ENCODE data around the gene CD209. TPM values are rescaled to one million over a fixed set of nuclear protein-coding genes. Genes with fewer than 3 reads are reported as not detected.

Gene CD209
- total RNA-seq, 1 donor from 2014 or later, result 7.0 TPM

DNA sequence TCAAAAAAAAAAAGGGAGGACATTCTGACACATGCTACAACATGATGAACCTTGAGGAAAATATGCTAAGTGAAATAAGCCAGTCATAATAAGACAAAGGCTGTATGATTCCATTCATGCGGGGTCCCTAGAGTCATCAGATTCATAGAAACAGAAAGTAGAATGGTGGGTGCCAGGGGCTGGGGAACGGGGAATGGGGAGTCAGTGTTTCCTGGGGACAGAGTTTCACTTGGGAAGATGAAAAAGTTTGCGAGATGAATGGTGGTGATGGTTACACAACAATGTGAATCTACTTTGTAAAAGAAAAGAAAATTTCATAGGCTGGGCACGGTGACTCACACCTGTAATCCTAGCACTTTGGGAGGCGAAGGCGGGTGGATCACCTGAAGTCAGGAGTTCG lies 9.3 kb downstream of the CD209 start:
- Histone ChIP-seq H3K4me3 (no peak overlapping the region), H3K9me3 (replicated peaks) (no peaks in the 10 kb centered on the region), H3K27ac (replicated peaks) (no peak overlapping the region), H3K36me3 (no peaks in the 10 kb centered on the region), H3K27me3 (ENCODE audit: low read depth) (peaks cover 30% of the 10 kb centered on the region), H3K4me1 (no peaks in the 10 kb centered on the region)
- no peak for DNase-seq
- intact Hi-C loops (cut with micrococcal nuclease), result no loop called here
- TF ChIP-seq, protein P1, sequence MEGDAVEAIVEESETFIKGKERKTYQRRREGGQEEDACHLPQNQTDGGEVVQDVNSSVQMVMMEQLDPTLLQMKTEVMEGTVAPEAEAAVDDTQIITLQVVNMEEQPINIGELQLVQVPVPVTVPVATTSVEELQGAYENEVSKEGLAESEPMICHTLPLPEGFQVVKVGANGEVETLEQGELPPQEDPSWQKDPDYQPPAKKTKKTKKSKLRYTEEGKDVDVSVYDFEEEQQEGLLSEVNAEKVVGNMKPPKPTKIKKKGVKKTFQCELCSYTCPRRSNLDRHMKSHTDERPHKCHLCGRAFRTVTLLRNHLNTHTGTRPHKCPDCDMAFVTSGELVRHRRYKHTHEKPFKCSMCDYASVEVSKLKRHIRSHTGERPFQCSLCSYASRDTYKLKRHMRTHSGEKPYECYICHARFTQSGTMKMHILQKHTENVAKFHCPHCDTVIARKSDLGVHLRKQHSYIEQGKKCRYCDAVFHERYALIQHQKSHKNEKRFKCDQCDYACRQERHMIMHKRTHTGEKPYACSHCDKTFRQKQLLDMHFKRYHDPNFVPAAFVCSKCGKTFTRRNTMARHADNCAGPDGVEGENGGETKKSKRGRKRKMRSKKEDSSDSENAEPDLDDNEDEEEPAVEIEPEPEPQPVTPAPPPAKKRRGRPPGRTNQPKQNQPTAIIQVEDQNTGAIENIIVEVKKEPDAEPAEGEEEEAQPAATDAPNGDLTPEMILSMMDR (IDR thresholded peaks at IDR 0.05; ENCODE audit: borderline replicate concordance), result no peak

DNA sequence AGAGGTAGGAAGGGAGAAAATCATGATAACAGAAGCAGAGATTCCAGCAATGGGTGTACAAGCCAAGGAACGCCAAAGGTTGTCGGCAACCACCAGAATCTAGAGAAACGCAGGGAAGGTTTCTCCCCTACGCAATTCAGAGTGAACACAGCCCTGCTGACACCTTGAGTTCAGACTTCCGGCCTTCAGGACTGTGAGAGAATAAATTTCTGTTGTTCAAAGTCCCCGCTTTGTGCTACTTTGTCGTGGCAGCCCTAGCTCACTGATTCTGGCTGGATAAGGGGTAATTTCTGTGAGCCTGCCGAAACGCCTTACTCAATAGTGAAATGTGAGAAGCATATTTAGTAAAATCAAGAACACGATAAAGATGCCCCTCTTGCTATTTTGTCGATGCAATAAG lies 10.1 kb downstream of the CD209 start:
- H3K9me3 ChIP-seq (replicated peaks), result no peaks in the 10 kb centered on the region
- no peak overlapping the region for H3K27ac ChIP-seq (replicated peaks)
- H3K36me3 ChIP-seq, result no peaks in the 10 kb centered on the region
- no peak for DNase-seq
- H3K4me1 ChIP-seq, result no peaks in the 10 kb centered on the region
- TF ChIP-seq, protein P1 (IDR thresholded peaks at IDR 0.05; ENCODE audit: borderline replicate concordance), result no peak
- peaks cover 37% of the 10 kb centered on the region for H3K27me3 ChIP-seq (ENCODE audit: low read depth)
- intact Hi-C loops (cut with micrococcal nuclease), result no loop called here
- H3K4me3 ChIP-seq, result no peak overlapping the region

DNA sequence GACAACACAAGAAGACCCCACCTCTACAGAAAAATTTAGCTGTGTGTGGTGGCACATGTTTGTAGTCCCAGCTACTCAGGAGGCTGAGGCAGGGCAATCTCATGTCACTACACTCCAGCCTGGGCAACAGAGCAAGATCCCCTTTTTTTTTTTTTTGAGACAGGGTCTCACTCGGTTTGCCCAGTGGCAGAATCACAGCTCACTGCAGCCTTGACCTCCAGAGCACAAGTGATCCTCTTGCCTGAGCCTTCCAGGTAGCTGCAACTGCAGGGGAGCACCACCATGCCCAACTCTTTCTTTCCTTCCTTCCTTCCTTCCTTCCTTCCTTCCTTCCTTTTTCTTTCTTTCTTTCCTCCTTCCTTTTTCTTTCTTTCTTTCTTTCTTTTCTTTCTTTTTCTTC lies 11.2 kb downstream of the CD209 start:
- no peak for DNase-seq
- Histone ChIP-seq H3K4me1 (no peaks in the 10 kb centered on the region), H3K9me3 (replicated peaks) (no peaks in the 10 kb centered on the region), H3K4me3 (no peak overlapping the region), H3K27me3 (ENCODE audit: low read depth) (peaks cover 48% of the 10 kb centered on the region), H3K36me3 (no peaks in the 10 kb centered on the region), H3K27ac (replicated peaks) (no peak overlapping the region)
- TF ChIP-seq, protein P1 (IDR thresholded peaks at IDR 0.05; ENCODE audit: borderline replicate concordance), result no peak
- intact Hi-C loops (cut with micrococcal nuclease), result no loop called here

DNA sequence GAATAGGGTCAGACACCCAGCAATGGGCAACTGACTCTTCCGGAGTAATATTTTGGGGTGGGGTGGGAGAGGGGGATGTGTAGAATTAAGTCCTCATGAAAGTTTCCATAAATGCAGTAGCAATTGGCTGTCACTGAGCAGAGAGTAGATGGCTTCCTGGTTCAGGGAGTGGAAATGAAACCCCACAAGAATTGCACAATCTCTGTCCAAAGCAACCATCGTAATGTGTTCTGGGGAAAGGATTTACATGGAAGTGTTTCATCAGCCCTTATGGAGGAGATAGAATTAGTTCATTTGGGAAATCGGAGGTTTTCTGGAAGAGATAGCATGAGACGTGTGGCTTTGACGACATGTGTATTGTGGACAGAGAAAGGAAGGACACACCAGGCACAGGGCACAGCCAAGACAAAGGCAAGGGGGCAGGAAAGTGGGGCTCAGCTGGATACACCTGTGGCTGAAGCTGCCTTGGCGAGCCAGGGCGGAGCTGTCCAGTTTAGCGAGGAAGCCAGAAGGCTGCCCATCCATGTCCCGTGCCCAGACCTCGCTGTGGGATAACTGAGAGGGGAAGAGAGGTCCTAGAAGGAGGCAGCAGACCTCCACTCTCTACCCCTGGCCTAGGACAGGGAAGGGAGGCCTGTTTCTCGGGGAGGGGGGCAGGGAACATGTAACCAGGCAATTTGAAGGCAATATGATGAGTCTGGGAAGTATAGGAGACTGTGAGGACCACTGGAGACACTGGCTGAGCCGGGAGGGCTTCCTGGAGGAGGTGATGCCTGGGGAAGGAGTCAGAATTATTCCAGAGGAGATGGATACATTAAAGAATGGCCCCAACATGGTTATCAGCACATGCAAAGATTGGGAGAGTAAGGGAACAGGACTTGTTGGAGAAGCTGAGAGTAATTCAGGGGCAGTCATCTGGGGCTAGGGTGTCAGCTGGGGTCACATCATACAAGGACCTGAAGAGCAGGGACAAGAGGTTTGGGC lies 12.8 kb downstream of the CD209 start:
- DNase-seq, result no peak
- intact Hi-C loops (cut with micrococcal nuclease), result no loop called here
- no peak overlapping the region for H3K4me3 ChIP-seq
- TF ChIP-seq, protein P1 (IDR thresholded peaks at IDR 0.05; ENCODE audit: borderline replicate concordance), result no peak
- no peaks in the 10 kb centered on the region for H3K9me3 ChIP-seq (replicated peaks)
- no peaks in the 10 kb centered on the region for H3K4me1 ChIP-seq
- H3K27ac ChIP-seq (replicated peaks), result no peak overlapping the region
- H3K27me3 ChIP-seq (ENCODE audit: low read depth), result peaks cover 64% of the 10 kb centered on the region
- no peaks in the 10 kb centered on the region for H3K36me3 ChIP-seq

DNA sequence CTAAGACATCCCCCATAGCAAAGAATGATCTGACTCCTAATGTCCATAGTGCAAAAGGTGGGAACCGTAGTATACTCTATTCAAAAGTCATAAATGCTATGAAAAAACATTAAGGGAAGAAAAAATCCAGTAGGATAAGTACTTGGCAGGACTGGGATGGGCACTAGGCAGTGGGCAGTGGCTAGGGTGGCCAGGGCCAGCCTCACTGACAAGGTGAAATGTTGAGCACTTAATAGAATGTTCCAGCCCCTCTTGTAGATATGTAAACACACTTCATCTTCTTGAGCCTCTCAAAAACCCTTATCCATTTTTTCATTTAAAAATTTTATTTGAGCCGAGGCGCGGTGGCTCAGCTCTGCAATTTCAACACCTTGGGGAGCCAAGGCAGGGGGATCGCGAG lies 14.0 kb downstream of the CD209 start:
- no peaks in the 10 kb centered on the region for H3K4me1 ChIP-seq
- no peak for DNase-seq
- TF ChIP-seq, protein P1 (IDR thresholded peaks at IDR 0.05; ENCODE audit: borderline replicate concordance), result no peak
- H3K27ac ChIP-seq (replicated peaks), result no peak overlapping the region
- intact Hi-C loops (cut with micrococcal nuclease), result no loop called here
- H3K9me3 ChIP-seq (replicated peaks), result no peaks in the 10 kb centered on the region
- no peak overlapping the region for H3K4me3 ChIP-seq
- peaks cover 68% of the 10 kb centered on the region for H3K27me3 ChIP-seq (ENCODE audit: low read depth)
- no peaks in the 10 kb centered on the region for H3K36me3 ChIP-seq
